Fibroblast of the conjunctiva (primary cell): ENCODE measurements around the gene ENPP5.

Source experiments
- DNase-seq: peaks from one replicate; pipeline ENCODE4 v3.0.0-alpha.2; 2010; ENCODE audit warnings: low read depth

Gene ENPP5

GRCh38 chr6:46170357-46171289, at the start of gene ENPP5:
ENPP5 (minus strand) TSS chr6:46170980; CDS start chr6:46168262, 2,718 bp downstream.
- DNase-seq, result no peak

GRCh38 chr6:46219661-46220060, 48.9 kb upstream of the ENPP5 start:
- DNase-seq, result no peak

GRCh38 chr6:46218457-46218856, 47.7 kb upstream of the ENPP5 start:
- DNase-seq, result no peak

- DNase-seq, result no peak
Observed at GRCh38 chr6:46217671-46218131, 46.9 kb upstream of the ENPP5 start.

GRCh38 chr6:46216879-46217278, 46.1 kb upstream of the ENPP5 start:
- no peak for DNase-seq

- DNase-seq, result no peak
Observed at GRCh38 chr6:46215777-46216176, 45.0 kb upstream of the ENPP5 start.

GRCh38 chr6:46215213-46215612, 44.4 kb upstream of the ENPP5 start:
- DNase-seq, result no peak

- DNase-seq, result no peak
Observed at GRCh38 chr6:46211917-46212316, 41.1 kb upstream of the ENPP5 start.

GRCh38 chr6:46210294-46210693, 39.5 kb upstream of the ENPP5 start:
- DNase-seq, result no peak

GRCh38 chr6:46208303-46208702, 37.5 kb upstream of the ENPP5 start:
- DNase-seq, result no peak

- DNase-seq, result no peak
Observed at GRCh38 chr6:46207174-46207573, 36.4 kb upstream of the ENPP5 start.

- DNase-seq, result no peak
Observed at GRCh38 chr6:46204880-46205650, 34.3 kb upstream of the ENPP5 start.

GRCh38 chr6:46203391-46204177, 32.8 kb upstream of the ENPP5 start:
- DNase-seq, result no peak

- no peak for DNase-seq
Observed at GRCh38 chr6:46201702-46202101, 30.9 kb upstream of the ENPP5 start.

GRCh38 chr6:46199387-46199786, 28.6 kb upstream of the ENPP5 start:
- DNase-seq, result no peak

GRCh38 chr6:46191961-46192360, 21.2 kb upstream of the ENPP5 start:
- peak; percentile 21 for DNase-seq

GRCh38 chr6:46190889-46191288, 20.1 kb upstream of the ENPP5 start:
- no peak for DNase-seq

GRCh38 chr6:46189726-46190125, 18.9 kb upstream of the ENPP5 start:
- no peak for DNase-seq

GRCh38 chr6:46186583-46186982, 15.8 kb upstream of the ENPP5 start:
- no peak for DNase-seq

GRCh38 chr6:46184114-46184513, 13.3 kb upstream of the ENPP5 start:
- peak; percentile 51 for DNase-seq

GRCh38 chr6:46175976-46176375, 5.2 kb upstream of the ENPP5 start:
- no peak for DNase-seq

GRCh38 chr6:46175446-46175845, 4.7 kb upstream of the ENPP5 start:
- DNase-seq, result no peak
